Thyroid gland (tissue), 4 donors: ENCODE data around the gene CD320.

Experiments used
- CTCF ChIP-seq, 6 experiments: fragments of 200-600 bp in 3 of 6; fragments of 450-650 bp in 3 of 6; sonication (generic) in 3 of 6; IDR thresholded peaks; one replicate each; pipeline ENCODE4 v1.5.1; 2016 to 2019; ENCODE audit warnings: antibody characterized with exemption in 6 of 6, mild to moderate bottlenecking in 2 of 6, inconsistent platforms in 1 of 6, moderate library complexity in 1 of 6
- POLR2A ChIP-seq, 2 donors: fragments of 450-650 bp; IDR thresholded peaks; one replicate each; pipeline ENCODE4 v1.6.1; 2017; ENCODE audit warnings: antibody characterized with exemption in 2 of 2, mild to moderate bottlenecking in 2 of 2, moderate library complexity in 1 of 2

DNA sequence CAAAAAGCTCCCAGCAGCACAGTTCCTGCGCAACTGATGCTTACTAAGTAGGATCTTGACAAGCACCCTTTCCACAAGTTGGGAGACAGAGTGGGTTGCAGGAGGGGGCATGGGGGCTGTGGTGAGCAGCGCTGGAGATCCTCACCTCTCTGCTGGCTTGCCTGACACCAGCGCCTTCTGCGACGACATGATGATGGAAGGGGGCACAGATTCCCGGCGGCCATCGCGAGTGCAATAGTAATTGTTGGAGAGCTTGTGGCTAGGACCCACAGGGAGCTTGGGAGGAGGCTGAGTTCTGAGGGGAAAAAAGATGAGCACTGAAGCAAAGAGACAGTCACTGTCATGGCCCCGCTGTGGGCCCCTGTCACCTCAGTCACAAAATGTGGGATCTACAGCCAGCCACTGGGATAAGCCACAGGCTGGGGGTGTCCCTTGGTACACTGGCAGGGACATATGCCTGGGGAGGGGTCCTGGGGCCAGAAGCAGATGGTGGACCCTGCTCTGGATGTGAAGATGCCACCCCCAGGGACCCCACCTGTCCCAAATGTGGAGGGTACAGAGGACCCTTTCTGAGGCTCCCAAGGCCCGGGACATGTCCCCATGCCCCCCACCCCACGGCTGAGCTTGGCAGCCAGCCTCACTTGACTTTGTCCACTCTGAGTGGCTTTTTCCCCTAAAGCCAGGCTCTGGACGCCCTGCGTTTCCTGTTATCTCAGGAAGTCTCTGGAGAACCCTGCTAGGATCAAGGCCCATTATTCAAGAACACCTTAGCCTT, 8.4 kb upstream of the CD320 start:
- no peak for TF ChIP-seq POLR2A (IDR thresholded peaks at IDR 0.05)
- TF ChIP-seq CTCF (IDR thresholded peaks at IDR 0.05): no peak
